GM23338 (cell line): ENCODE measurements around the gene BHLHA9.

Experiments
- CREB1 ChIP-seq: fragments of 250-450 bp; sonication (Bioruptor Pico); IDR thresholded peaks from 2 replicates; pipeline ENCODE4 v1.5.0; 2020; ENCODE audit warnings: low read depth, mild to moderate bottlenecking, moderate library complexity
- CTCF ChIP-seq, 2 experiments: fragments of 200-600 bp in 1 of 2; sonication (generic) in 1 of 2; conservative IDR thresholded peaks; 2 replicates each; pipeline versions ENCODE4 v1.5.1 to v1.6.1; 2016 to 2017; ENCODE audit warnings: antibody characterized with exemption in 2 of 2, low read depth in 2 of 2, mild to moderate bottlenecking in 2 of 2, moderate library complexity in 1 of 2
- EZH2 ChIP-seq: fragments of 200-600 bp; sonication (generic); IDR thresholded peaks from one replicate; pipeline ENCODE4 v1.8.0; 2017; ENCODE audit warnings: antibody characterized with exemption, mild to moderate bottlenecking, low read depth; ENCODE audit not compliant: unreplicated experiment
- NANOG ChIP-seq: IDR thresholded peaks from 2 replicates; pipeline ENCODE4 v1.6.1; 2016; ENCODE audit warnings: antibody characterized with exemption, borderline replicate concordance
- POLR2AphosphoS5 ChIP-seq: IDR thresholded peaks from 2 replicates; pipeline ENCODE4 v1.6.1; 2016; ENCODE audit warnings: antibody characterized with exemption, low read depth
- ZNF114 ChIP-seq: fragments of 250-450 bp; sonication (Bioruptor Pico); IDR thresholded peaks from 2 replicates; pipeline ENCODE4 v1.5.0; 2020; ENCODE audit warnings: mild to moderate bottlenecking, moderate library complexity

- TF ChIP-seq CTCF (conservative IDR thresholded peaks at IDR 0.05; ENCODE audit: low read depth in 2 of 2) (no peak), CREB1 (CRISPR knock-in tag) (no peak), NANOG (no peak), EZH2 (peak; percentile 45), ZNF114 (CRISPR knock-in tag) (no peak), POLR2AphosphoS5 (no peak)
These were observed 783 bp downstream of the BHLHA9 start for GRCh38 chr17:1271030-1271423.
